NCI-H2171 treated with DMSO at 0.1 percent for 48 hours (cell line): ENCODE data around the gene SPRYD7.
"Not testable (repeated sequence)": the region's sequence is repeated elsewhere in the genome, so short reads cannot be mapped to it uniquely, and the experiment has no call there.

Source experiments
- DNase-seq: peaks from one replicate; lab custom pipeline; 2025; lab: John Stamatoyannopoulos, UW

SPRYD7 gene

DNA sequence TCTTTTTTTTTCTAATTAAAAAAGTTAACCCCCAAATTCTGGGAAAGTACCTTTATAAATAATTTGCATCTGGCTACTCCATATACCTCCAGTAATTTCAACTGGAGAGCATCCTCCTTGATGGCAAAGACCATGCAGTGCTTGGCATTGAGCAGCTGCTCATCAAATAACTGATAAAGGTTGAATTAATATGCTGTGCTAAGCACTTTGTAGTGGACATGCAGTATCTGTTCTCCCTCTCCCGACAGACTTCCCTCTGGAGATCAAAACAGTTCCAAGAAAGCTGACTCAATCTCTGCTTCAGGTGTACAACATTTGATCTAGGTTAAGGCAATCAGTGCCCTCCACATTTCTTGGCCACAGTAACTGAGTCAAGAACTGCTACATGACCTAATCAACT, 3.3 kb downstream of the SPRYD7 start:
- DNase-seq = no peak

DNA sequence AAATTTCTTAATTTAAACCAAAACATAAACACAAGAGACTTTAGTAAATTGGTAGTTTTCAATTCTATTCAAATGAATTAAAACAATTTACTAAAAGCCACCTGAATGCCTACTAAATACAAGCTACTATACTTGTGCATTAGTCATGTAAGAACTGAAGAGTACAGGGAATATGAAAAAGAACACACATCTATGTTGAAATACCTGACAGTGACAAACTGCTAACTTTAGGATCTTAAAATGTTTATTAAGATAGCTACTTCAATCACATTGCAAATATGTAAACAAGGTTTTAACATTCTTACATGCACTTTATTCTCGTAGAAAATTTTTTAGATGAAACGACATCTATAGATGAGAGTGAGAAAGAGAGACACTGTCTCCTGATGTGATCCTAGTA, 4.1 kb downstream of the SPRYD7 start:
- no peak for DNase-seq

DNA sequence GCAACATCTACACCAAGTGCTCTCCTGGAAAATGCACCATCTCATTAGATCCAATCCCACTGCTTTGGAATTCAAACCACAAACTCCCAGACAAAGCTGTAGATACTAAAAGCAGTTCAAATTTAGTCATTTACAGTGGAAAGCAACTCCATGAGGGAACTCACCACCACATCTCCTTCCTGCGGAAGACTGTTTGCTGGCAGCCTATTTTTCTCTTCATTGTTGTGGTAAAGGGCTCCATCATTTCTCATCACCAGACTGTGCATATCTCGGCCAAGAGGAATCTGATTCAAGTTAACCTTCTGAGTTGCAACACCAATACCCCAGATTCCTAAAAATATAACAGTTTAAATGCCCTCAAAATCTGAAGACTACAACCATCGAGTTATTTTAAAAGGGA, 8.4 kb downstream of the SPRYD7 start:
- no peak for DNase-seq

DNA sequence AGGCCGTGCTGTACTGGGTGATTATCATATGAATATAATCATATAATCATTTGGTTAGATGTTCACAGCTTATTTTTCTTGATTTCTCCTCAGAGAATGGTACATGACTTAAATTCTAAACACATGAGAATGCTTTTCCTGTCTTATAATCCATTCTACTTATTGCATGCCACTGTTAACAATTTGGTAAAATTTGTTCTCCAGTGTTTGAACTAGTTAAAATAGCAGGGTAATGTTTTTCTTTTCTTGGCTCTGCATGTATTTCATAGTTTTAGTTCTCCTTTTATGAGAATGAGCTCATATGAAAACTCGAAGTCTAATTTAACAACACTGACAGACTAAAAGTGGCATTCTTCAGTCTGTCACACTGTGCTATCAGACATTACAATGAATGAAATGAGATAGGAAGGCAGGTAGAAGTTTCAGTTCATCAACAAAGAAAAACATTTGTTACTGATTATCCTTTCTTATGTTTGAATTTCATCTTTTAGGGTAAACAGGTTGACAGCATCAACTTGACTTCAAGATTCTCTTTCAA, 10.2 kb downstream of the SPRYD7 start:
- no peak for DNase-seq

DNA sequence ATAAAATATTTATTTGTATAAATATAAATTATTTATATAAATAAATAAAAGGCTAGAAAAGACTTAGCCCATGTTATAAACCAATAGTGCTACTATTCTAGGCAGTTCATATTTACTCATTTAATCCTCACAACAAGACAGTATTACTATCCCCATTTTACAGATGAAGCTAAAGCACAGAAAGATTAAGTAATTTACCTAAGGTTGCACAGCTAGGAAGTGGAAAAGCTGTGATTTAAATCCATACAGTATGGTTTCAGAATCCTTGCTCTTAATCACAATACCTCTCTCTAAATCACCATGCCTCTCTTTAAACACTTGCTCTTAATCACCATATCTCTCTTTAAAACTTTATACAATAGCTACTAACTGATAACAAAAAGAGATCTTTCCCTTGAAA, 13.8 kb downstream of the SPRYD7 start:
- no peak for DNase-seq

DNA sequence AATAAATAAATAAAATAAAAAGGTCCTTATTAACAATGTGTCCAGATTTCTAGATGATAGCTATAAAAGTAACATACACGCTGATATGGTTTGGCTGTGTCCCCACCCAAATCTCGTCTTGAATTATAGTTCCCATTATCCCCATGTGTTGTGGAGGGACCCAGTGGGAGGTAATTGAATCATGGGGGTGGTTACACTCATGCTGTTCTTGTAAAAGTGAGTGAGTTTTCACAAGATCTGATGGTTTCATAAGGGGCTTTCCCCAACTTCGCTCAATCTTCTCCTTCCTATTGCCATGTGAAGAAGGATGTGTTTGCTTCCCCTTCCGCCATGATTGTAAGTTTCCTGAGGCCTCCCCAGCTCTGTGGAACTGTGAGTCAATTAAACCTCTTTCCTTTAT, 15.2 kb downstream of the SPRYD7 start:
- DNase-seq = not testable (repeated sequence)

DNA sequence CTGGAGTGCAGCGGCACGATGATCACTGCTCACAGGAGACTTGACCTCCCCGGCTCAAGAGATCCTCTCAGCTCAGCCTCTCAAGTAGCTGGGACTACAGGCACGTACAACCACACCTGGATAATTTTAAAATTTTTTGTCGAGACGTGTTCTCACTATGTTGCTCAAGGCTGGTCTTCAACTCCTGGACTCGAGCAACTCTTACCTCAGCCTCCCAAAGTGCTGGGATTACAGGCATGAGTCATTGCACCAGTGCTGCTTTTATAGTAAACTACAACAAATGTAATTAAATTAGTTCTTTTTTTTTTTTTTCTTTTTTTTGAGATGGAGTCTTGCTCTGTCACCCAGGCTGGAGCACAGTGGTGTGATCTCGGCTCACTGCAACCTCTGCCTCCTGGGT, 18.0 kb downstream of the SPRYD7 start:
- DNase-seq = not testable (repeated sequence)

DNA sequence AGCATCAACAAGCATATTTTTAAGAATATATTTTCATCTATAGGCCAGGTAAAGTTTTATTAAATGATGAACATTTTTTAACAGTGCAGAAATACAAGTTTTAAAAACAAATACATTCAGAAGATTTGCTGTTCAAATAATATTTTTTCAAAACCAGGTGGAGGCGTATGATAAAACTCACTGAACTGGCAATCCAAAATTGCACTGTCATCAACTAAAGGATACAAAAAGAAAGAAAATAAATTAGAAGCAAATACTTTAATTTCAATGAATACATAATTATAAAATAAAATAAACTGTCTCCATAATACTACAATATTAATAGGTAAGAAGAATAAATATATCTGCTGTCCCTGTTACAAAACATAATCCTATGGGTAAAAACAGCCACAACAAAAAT, 21.2 kb downstream of the SPRYD7 start:
- DNase-seq = no peak

DNA sequence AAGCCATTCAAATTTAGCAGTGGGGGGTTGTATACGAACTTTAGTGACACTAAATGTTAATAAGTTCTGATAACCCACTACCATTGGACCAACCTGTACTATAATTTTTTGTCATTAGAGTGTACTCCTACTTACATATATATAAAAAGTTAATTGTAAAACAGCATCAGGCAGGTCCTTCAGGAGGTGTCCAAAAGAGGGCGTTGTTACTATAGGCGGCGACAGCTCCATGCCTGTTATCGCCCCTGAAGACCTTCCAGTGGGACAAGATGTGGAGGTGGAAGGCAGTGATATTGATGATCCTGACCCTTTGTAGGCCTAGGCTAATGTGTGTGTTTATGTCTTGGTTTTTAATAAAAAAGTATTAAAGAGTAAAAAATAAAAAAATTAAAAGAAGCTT, 27.5 kb downstream of the SPRYD7 start:
- DNase-seq = no peak

DNA sequence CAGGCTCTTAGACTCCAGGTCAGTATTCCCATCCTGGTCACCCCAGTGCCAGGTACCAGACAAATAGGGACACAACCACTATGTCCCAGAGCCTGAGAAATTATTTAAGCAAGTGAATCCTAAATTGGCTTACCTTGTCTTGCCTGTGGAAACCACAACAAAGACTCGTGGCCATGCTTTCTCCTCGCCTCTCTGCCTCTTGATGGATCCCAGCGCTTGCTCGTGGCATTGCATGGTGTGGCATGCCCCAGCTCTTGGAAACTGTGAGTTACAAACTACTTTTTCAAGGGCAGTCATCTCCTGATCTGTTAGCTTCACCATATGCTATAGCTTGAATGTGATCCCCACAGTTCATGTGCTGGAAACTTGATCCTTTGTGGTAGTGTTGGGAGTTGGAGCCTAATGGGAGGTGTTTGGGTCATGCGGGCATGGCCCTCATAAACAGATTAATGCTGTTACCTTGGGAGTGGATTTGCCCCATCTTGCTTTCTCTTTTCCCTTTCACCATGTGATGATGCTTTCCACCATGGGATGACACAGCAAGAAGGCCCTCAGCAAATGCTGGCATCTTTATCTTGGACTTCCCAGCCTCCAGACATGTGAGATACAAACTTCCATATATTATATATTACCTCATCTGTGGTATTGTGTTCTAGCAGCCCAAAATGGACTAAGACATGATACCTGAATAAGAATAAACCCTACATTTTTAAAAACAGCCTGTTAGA, 31.2 kb downstream of the SPRYD7 start:
- DNase-seq = peak; percentile 64

DNA sequence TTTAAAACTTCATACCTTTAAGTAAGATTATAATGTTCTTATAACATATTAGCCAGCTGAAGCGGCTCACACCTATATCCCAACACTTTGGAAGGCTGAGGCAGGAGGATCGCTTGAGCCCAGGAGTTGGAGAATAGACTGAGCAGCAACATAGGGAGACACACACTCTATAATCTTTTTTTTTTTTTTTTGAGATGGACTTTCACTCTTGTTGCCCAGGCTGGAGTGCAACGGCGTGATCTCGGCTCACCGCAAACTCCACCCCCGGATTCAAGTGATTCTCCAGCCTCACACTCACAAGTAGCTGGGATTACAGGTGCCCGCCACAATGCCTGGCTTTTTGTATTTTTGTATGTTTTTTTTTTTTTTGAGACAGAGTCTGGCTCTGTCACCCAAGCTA, 37.3 kb downstream of the SPRYD7 start:
- no peak for DNase-seq

DNA sequence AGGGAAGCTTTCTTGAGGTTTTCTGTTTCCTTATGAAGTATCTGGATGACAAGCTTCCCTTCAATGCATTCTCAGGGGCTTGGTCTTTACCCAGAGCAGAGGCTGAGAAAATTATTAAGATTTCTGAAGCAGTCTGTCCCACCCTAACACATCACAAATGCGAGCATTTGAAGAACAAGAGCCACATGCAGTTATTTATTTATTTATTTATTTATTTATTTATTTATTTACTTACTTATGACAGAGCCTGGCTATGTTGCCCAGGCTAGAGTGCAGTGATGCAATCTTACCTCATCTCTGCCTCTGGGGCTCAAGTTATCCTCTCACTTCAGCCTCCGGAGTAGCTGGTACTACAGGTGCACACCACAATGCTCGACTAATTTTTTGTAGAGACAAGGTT, 38.4 kb downstream of the SPRYD7 start:
- DNase-seq = no peak

DNA sequence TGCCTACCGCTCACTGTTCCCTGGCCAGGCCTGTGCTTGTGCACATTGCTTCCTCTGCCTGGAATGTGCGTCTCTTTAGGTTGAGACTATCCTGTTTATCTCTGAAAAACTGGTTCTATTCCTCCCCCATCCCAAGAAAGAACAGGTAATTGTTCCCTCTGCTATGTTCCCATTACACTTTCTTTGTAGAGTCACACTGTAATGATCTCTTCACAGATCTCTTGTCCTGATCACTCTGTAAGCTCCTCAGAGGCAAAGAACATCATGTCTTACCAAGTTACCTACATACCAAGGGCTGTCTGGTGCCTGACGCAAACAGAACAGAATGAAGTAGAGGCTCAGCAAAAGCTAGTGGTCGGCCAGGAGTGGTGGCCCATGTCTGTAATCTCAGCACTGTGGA, 40.3 kb downstream of the SPRYD7 start:
- DNase-seq = no peak

DNA sequence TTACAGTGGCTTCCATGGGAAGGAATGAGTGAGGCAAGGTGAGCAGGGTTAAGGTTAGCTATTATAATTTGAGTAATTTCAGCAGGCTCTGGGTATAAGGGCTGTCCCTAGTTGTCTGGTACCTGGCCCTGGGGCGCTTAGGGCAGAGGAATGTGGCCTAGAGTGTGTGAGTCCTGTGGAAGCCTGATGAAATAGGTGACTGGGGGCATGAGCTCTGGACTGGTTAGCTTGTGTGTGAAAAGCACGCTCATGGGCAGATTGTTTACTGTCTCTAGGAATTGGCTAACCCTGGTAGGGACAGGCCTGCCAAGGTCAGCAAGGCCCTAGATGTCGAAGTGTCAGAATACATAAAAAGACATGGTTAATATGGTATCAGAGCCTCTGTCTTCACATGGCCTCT, 42.5 kb downstream of the SPRYD7 start:
- no peak for DNase-seq

DNA sequence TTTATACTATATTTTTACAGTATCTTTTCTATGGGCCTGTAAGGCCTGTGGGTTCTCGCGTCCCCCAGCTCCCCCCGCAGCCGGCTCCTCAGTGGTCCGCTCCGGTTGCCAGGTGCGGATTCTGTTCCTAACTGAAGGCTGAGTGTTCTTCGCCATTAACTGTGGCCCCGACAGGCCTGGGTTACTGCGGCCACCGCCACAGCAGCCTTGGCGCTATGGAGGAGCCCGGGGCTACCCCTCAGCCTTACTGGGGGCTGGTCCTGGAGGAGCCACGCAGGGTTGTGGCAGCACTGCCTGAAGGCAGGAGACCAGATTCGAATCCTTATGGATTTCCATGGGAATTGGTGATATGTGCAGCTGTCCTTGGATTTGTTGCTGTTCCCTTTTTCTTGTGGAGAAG, 45.8 kb downstream of the SPRYD7 start:
- no peak for DNase-seq

DNA sequence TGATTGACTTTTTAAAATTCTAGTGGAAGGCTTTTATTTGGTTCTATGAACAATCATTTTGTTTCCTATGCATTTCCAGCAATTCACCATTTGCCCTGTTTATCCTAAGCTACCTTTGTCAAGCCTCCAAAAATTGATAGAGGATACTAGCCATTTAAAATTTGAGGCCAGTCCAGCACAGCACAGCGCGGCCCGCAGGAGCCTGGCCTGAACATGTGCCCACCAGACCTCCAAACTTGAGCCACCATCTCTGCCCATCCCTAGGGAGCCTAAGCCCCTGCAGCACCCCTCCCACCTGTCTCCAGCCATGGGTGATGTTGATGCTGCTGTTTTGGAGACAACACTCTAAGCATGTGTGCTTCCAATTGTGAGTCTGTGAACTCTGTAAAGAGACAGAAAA, 57.5 kb downstream of the SPRYD7 start:
- no peak for DNase-seq

DNA sequence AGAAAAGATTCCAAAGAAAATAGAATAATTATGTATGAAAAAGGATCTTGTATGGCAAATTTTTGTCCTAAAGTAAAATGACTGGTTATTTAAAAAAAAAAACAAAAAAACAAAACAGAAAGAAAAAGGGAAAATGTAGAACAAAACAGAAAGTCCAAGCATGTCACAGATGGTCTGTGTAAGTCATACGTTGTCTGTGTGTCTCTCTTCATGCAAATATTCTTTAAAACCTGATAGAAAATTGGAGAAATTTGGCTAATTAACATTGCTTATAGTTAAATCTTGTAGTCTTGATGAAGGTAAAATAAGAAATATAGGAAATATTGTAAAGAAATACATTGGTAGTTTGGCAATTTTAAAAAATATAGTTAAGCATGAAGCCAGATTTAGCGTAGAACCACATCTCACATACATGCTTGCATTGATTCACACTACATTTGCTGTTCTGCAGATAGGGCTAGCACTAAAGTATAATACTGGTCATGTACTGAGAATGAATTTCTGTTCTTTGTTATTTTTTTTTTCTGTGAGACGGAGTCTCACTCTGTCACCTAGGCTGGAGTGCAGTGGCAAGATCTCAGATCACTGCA, 58.4 kb downstream of the SPRYD7 start:
- DNase-seq = no peak

DNA sequence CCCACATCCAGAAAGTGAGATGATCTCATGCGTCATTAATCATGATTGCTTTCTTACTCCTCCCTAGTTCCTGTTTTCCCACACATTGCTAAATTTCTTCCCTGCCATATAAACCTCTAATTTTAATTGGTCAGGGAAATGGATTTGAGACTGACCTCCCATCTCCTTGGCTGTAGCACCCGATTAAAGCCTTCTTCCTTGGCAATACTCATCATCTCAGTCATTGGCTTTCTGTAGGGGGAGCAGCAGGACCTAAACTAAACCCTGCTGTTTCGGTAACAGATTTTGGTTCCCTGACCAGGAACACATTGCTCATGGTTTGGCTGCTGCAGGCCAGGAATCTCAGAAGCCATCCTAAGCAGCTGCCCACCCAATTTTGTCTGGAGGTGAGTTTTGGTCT, 61.7 kb downstream of the SPRYD7 start:
- DNase-seq = no peak

DNA sequence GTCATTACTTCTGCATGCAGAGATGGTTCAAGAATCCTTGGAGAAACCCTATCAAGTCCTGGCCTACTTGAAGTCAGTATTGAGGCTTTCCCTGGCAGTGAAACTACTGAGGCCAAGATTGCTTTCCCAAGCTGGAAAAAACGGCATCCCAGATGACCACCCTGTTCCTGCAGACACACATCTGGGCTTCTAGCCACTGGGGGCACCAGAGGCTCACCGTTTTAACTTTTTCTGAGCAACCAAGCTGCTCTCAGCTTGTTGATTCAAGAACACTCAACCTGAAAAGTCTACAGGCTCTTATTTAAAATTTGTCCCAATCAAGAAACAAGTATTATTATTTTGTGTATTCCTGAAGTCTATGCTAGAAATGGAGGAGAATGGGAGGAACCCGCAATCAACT, 66.6 kb downstream of the SPRYD7 start:
- DNase-seq = peak; percentile 21

DNA sequence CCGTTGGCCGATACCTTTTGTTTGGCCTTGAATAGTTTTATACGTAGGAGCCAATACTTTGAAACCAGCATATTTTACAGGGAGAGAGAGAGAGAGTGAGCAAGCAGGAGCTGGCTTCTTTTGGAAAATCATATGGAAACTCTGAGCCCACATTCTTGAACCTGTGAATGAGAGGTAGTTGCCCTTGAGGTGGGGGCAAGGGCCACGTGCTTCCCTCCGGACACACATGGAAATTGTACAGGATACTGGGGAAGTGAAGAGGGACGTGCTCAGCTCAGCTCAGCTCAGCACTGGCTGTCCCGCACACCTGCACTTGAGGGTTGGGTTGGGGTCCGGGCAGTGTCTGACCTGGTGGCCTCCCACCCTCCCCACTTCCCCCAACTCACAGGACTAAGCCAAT, 68.3 kb downstream of the SPRYD7 start:
- DNase-seq = no peak

DNA sequence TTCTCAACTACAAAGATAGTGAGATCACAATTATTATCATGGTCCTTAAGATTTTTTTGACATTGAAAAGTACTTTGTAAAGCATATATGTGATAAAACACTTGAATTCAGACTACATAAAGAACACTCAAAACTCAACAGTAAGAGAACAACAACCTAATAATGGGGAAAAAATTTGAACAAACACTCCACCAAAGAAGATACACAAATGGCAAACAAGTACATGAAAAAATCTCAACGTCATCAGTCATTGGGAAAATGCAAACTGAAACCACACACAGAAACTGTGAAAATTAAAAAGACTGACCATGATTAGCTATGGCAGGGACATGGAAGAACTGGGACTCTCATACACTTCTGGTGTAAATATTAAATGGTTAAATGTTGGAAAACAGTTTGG, 70.9 kb downstream of the SPRYD7 start:
- DNase-seq = no peak

DNA sequence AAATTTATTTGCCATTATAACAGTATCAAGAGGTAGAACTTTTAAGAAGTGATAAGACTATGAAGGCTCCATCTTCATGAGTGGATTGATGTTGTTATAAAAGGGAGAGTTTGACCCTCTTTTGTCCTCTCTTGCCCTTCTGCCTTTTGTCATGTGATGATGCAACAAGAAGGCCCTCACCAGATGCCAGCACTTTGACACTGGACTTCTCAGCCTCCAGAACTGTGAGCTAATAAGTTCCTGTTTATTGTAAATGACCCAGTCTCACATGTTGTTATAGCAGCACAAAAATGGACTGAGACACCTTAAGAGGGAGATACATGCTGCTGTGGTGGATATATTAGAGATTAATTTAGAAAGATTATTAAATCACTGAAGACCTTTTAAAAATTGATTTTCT, 71.6 kb downstream of the SPRYD7 start:
- no peak for DNase-seq
